HG03175 (cell line): ENCODE measurements around the gene WDR46.
"Not testable (repeated sequence)": the region's sequence is repeated elsewhere in the genome, so short reads cannot be mapped to it uniquely, and the experiment has no call there.

Experiments
- ATAC-seq: cut with Tn5 transposase; IDR thresholded peaks from one replicate; pipeline ENCODE4 v1.9.1; 2021; ENCODE audit warnings: mild to moderate bottlenecking, moderate library complexity; ENCODE audit not compliant: unreplicated experiment

The WDR46 gene

GRCh38 chr6:33289784-33290315 lies 811 bp upstream of the WDR46 start:
- peak; percentile 8 for ATAC-seq

GRCh38 chr6:33288141-33288920 lies 708 bp downstream of the WDR46 start:
- no peak for ATAC-seq

- no peak for ATAC-seq
These were observed 1.8 kb downstream of the WDR46 start for GRCh38 chr6:33286946-33287914.

GRCh38 chr6:33285214-33285613 lies 3.8 kb downstream of the WDR46 start:
- ATAC-seq, result not testable (repeated sequence)

- ATAC-seq, result no peak
These were observed 8.5 kb downstream of the WDR46 start for GRCh38 chr6:33280539-33280938.

GRCh38 chr6:33279971-33280511 lies 9.0 kb downstream of the WDR46 start:
- ATAC-seq, result no peak

- ATAC-seq, result no peak
These were observed 9.8 kb downstream of the WDR46 start for GRCh38 chr6:33279257-33279695.

GRCh38 chr6:33278810-33279209 lies 10.2 kb downstream of the WDR46 start:
- no peak for ATAC-seq

- ATAC-seq, result no peak
These were observed 10.7 kb downstream of the WDR46 start for GRCh38 chr6:33278392-33278741.

- peak; percentile 27 for ATAC-seq
These were observed 11.2 kb downstream of the WDR46 start for GRCh38 chr6:33277663-33278391.

- peak; percentile 52 for ATAC-seq
These were observed 12.0 kb downstream of the WDR46 start, which contains the start of gene B3GALT4 for GRCh38 chr6:33276864-33277662. Gene B3GALT4, plus strand, starts transcription at chr6:33277123. Its CDS starts 297 bp downstream, at chr6:33277420.

- ATAC-seq, result no peak
These were observed 12.5 kb downstream of the WDR46 start for GRCh38 chr6:33276581-33276863.

- not testable (repeated sequence) for ATAC-seq
These were observed 13.1 kb downstream of the WDR46 start for GRCh38 chr6:33275795-33276580.

GRCh38 chr6:33273924-33274902 lies 14.8 kb downstream of the WDR46 start:
- ATAC-seq, result no peak

- no peak for ATAC-seq
These were observed 15.7 kb downstream of the WDR46 start for GRCh38 chr6:33273129-33273923.

GRCh38 chr6:33272275-33273128 lies 16.5 kb downstream of the WDR46 start:
- peak; percentile 13 for ATAC-seq
